Keratinocyte (primary cell): ENCODE data around the gene CHIT1.

Experiments
- CTCF ChIP-seq, 3 experiments: IDR thresholded peaks in 1 of 3; conservative IDR thresholded peaks in 1 of 3; optimal IDR thresholded peaks in 1 of 3; 2 replicates in 2 of 3; 3 replicates in 1 of 3; pipeline versions ENCODE3 to v1.5.1; 2011; ENCODE audit warnings: low read length in 3 of 3, mild to moderate bottlenecking in 3 of 3, moderate library complexity in 2 of 3, control low read depth in 1 of 3, inconsistent platforms in 1 of 3; ENCODE audit not compliant: insufficient read depth in 2 of 3; ENCODE audit errors: extremely low read depth in 1 of 3
- EZH2 ChIP-seq: IDR thresholded peaks from one replicate; pipeline ENCODE4 v1.6.1; 2012; ENCODE audit warnings: inconsistent platforms, mild to moderate bottlenecking, low read length, moderate library complexity

GRCh38 chr1:203267912-203268311 lies 38.4 kb upstream of the CHIT1 start:
- no peak for TF ChIP-seq EZH2
- no peak for TF ChIP-seq CTCF (optimal IDR thresholded peaks at IDR 0.05 in 1 of 3, IDR thresholded peaks at IDR 0.05 in 1 of 3, conservative IDR thresholded peaks at IDR 0.05 in 1 of 3; ENCODE audit: extremely low read depth in 1 of 3, insufficient read depth in 2 of 3, low read length in 3 of 3)
